HepG2 (cell line): ENCODE measurements around the gene SCMH1. TPM values are rescaled to one million over a fixed set of nuclear protein-coding genes. Genes with fewer than 3 reads are reported as not detected.
A peak's percentile ranks its signal among the peaks of the same experiment; 100 is the strongest.

Experiments used
- ATAC-seq: fragments of 200-7000 bp; cut with Tn5 transposase; 3 replicates; pipeline ENCODE4 v1.9.1; 2020; ENCODE audit warnings: mild to moderate bottlenecking, moderate library complexity
- BruUV-seq: library from RNA; stranded (reverse); fragments of 400-500 nt; replicated peaks from 2 replicates; lab custom pipeline; 2021; lab: Mats Ljungman, UMichigan
- CTCF ChIA-PET: fragments of 300-600 bp; formaldehyde crosslinking; extraction: SDS; loops from one replicate; lab custom pipeline; 2021; ENCODE audit warnings: low total read pairs, inconsistent platforms, low intra/inter-chr PET ratio; lab: Yijun Ruan, JAX
- POLR2A ChIA-PET: fragments of 350-600 bp; sonication (Branson Sonifier 250); formaldehyde crosslinking; loops from one replicate; lab custom pipeline; 2020; ENCODE audit warnings: antibody characterized with exemption, inconsistent platforms; lab: Yijun Ruan, JAX
- DNase-seq: peaks from one replicate; pipeline ENCODE4 v3.0.0-alpha.2; 2015; ENCODE audit warnings: low spot score
- FAIRE-seq: peaks from 3 replicates; lab custom pipeline; 2011; peaks lifted over from hg19 to GRCh38; lab: Jason Lieb, UNC
- H2AFZ ChIP-seq: one replicate; pipeline ENCODE4 v1.6.1; 2011; ENCODE audit warnings: low read length, inconsistent platforms
- H3K27ac ChIP-seq: fragments of 300-600 bp; 3 replicates; pipeline ENCODE4 v1.8.0; 2011; ENCODE audit warnings: mixed run types, mild to moderate bottlenecking, mixed read lengths, low read length, inconsistent platforms; ENCODE audit not compliant: insufficient read depth; ENCODE audit errors: extremely low read length
- H3K27me3 ChIP-seq, 2 experiments: fragments of 200-600 bp in 1 of 2; 2 replicates in 1 of 2; 3 replicates in 1 of 2; pipeline versions ENCODE4 v1.6.0 to v1.8.0; 2011; ENCODE audit warnings: low read length in 2 of 2, mild to moderate bottlenecking in 2 of 2, moderate library complexity in 2 of 2, inconsistent platforms in 1 of 2; ENCODE audit not compliant: insufficient read depth in 2 of 2, control insufficient read depth in 1 of 2
- H3K36me3 ChIP-seq, 2 experiments: fragments of 200-600 bp in 1 of 2; replicated peaks in 1 of 2; 2 replicates in 1 of 2; 3 replicates in 1 of 2; pipeline versions ENCODE4 v1.5.1 to v1.8.0; 2011; ENCODE audit warnings: low read length in 2 of 2, inconsistent platforms in 1 of 2; ENCODE audit not compliant: insufficient read depth in 2 of 2, control insufficient read depth in 1 of 2
- H3K4me1 ChIP-seq: 2 replicates; pipeline ENCODE4 v1.5.1; 2012; ENCODE audit warnings: low read length, inconsistent platforms; ENCODE audit not compliant: insufficient read depth
- H3K4me2 ChIP-seq: 2 replicates; pipeline ENCODE4 v1.6.0; 2011; ENCODE audit warnings: low read depth, low read length, inconsistent platforms
- H3K4me3 ChIP-seq, 3 experiments: fragments of 200-600 bp in 1 of 3; sonication (generic), shearing (Covaris generic) in 1 of 3; replicated peaks in 1 of 3; 2 replicates each; pipeline ENCODE4 v1.5.1; 2011 to 2016; ENCODE audit warnings: low read length in 3 of 3, inconsistent platforms in 2 of 3, low read depth in 2 of 3, mild to moderate bottlenecking in 2 of 3, control low read depth in 1 of 3, mixed read lengths in 1 of 3; ENCODE audit not compliant: insufficient read depth in 1 of 3
- H3K79me2 ChIP-seq: one replicate; pipeline ENCODE4 v1.6.1; 2011; ENCODE audit warnings: low read length, inconsistent platforms; ENCODE audit not compliant: insufficient read depth
- H3K9ac ChIP-seq: 2 replicates; pipeline ENCODE4 v1.6.0; 2011; ENCODE audit warnings: mild to moderate bottlenecking, low read depth, low read length, inconsistent platforms; ENCODE audit not compliant: insufficient read depth
- H3K9me3 ChIP-seq: 2 replicates; pipeline ENCODE4 v1.5.1; 2012; ENCODE audit warnings: mild to moderate bottlenecking, low read length
- H4K20me1 ChIP-seq: 2 replicates; pipeline ENCODE4 v1.6.0; 2011; ENCODE audit warnings: inconsistent platforms, mild to moderate bottlenecking, low read length, moderate library complexity; ENCODE audit not compliant: insufficient read depth
- BCL6 ChIP-seq: IDR thresholded peaks from 2 replicates; pipeline ENCODE4 v1.6.1; 2016; ENCODE audit warnings: missing genetic modification reagents, missing compliant biosample characterization
- DPF2 ChIP-seq: sonication (generic); formaldehyde crosslinking; IDR thresholded peaks from 2 replicates; pipeline ENCODE4 v1.4.0; 2020; ENCODE audit warnings: mild to moderate bottlenecking, low read depth, missing genetic modification reagents, borderline replicate concordance
- FIP1L1 ChIP-seq: fragments of 200-400 bp; formaldehyde crosslinking; IDR thresholded peaks from 2 replicates; pipeline ENCODE4 v1.6.1; 2018; ENCODE audit warnings: low read depth, mild to moderate bottlenecking, low read length, moderate library complexity, borderline replicate concordance; ENCODE audit not compliant: insufficient read depth
- FLYWCH1 ChIP-seq: sonication (generic); formaldehyde crosslinking; IDR thresholded peaks from 2 replicates; pipeline ENCODE4 v1.8.1; 2023; ENCODE audit warnings: mild to moderate bottlenecking, missing genetic modification reagents
- ISL2 ChIP-seq: sonication (generic); formaldehyde crosslinking; IDR thresholded peaks from 2 replicates; pipeline ENCODE4 v1.5.0; 2020; ENCODE audit warnings: missing genetic modification reagents
- KDM1A ChIP-seq: IDR thresholded peaks from 2 replicates; pipeline ENCODE4 v1.6.1; 2016; ENCODE audit warnings: missing compliant biosample characterization
- KLF16 ChIP-seq, 2 experiments: sonication (generic) in 1 of 2; formaldehyde crosslinking in 1 of 2; IDR thresholded peaks; 2 replicates each; pipeline versions ENCODE4 v1.6.1 to v1.8.0; 2016 to 2023; ENCODE audit warnings: missing genetic modification reagents in 2 of 2, missing compliant biosample characterization in 1 of 2
- SALL2 ChIP-seq: sonication (generic); formaldehyde crosslinking; IDR thresholded peaks from 2 replicates; pipeline ENCODE4 v1.8.1; 2023; ENCODE audit warnings: mild to moderate bottlenecking, missing genetic modification reagents, inconsistent platforms
- SRSF4 ChIP-seq: fragments of 200-400 bp; formaldehyde crosslinking; IDR thresholded peaks from one replicate; pipeline ENCODE4 v1.6.1; 2018; ENCODE audit warnings: mild to moderate bottlenecking, low read depth, low read length, moderate library complexity; ENCODE audit not compliant: poor library complexity, severe bottlenecking
- TP53 ChIP-seq: sonication (generic); formaldehyde crosslinking; conservative IDR thresholded peaks from 2 replicates; pipeline ENCODE4 v1.4.0; 2020; ENCODE audit warnings: missing genetic modification reagents
- ZGPAT ChIP-seq: IDR thresholded peaks from 2 replicates; pipeline ENCODE4 v1.6.1; 2016; ENCODE audit warnings: mild to moderate bottlenecking
- ZMYM4 ChIP-seq: sonication (generic); formaldehyde crosslinking; IDR thresholded peaks from 2 replicates; pipeline ENCODE4 v1.8.1; 2023; ENCODE audit warnings: mild to moderate bottlenecking, missing genetic modification reagents
- ZNF546 ChIP-seq: sonication (generic); formaldehyde crosslinking; conservative IDR thresholded peaks from 2 replicates; pipeline ENCODE4 v1.8.1; 2023; ENCODE audit warnings: mild to moderate bottlenecking, missing genetic modification reagents
- ZNF607 ChIP-seq: sonication (generic); formaldehyde crosslinking; IDR thresholded peaks from 2 replicates; pipeline ENCODE4 v1.5.1; 2020; ENCODE audit warnings: missing genetic modification reagents, mild to moderate bottlenecking, borderline replicate concordance
- ZNF768 ChIP-seq: sonication (generic); formaldehyde crosslinking; IDR thresholded peaks from 2 replicates; pipeline ENCODE4 v1.4.0; 2020; ENCODE audit warnings: missing genetic modification reagents
- WGBS: methylation state at CpG from one replicate; pipeline ENCODE4 v1.1.6; 2017; ENCODE audit warnings: low lambda C conversion rate; 5-methylcytosine and 5-hydroxymethylcytosine counted together
- in situ Hi-C: cut with HindIII; loops from 2 replicates; pipeline ENCODE4 v1.10.0; 2017; ENCODE audit warnings: low pct_unique_long_range_greater_than_20kb; ENCODE audit not compliant: extremely low pct_ligation_motif_present
- intact Hi-C: fragments of 100-400 bp; cut with micrococcal nuclease; formaldehyde crosslinking; loops from one replicate; pipeline ENCODE4 v1.10.0; 2022; ENCODE audit not compliant: unreplicated experiment
- polyA plus RNA-seq, 8 experiments: library from polyadenylated mRNA; depleted of rRNA in 3 of 8; stranded (reverse) in 7 of 8; unstranded in 1 of 8; fragments of >200 nt; fragmentation: Illumina TruSeq in 4 of 8; extraction: Trizol in 4 of 8; gene quantifications; 2 replicates each; pipeline versions ENCODE4 v1.2.1 to v1.2.3, GENCODE V29; 2011 to 2016; ENCODE audit warnings: low read depth in 4 of 8, missing spikeins in 1 of 8, mixed read lengths in 1 of 8; ENCODE audit not compliant: insufficient read depth in 1 of 8
- total RNA-seq, 5 experiments: library from RNA; depleted of rRNA; stranded (reverse); fragments of >200 nt; fragmentation: Illumina TruSeq; extraction: Trizol; gene quantifications; 2 replicates each; pipeline ENCODE4 v1.2.3, GENCODE V29; 2016; ENCODE audit warnings: low read depth in 1 of 5
- TF ChIP-seq, protein P1 (sequence below): sonication (generic); formaldehyde crosslinking; IDR thresholded peaks from 2 replicates; pipeline ENCODE4 v1.5.0; 2020; ENCODE audit warnings: missing genetic modification reagents, mild to moderate bottlenecking, borderline replicate concordance

SCMH1 gene
- total and polyA plus RNA-seq, 2 of the 13 experiments (the other 11 are each of a cell fraction or from before 2014, with no cell fraction given) = 41.8 to 52.6 TPM

GRCh38 chr1:41233708-41234107 is 8.4 kb downstream of the SCMH1 start:
- TSS peak; percentile 5 for BruUV-seq
- no peak for TF ChIP-seq KLF16 (CRISPR knock-in tag; IDR thresholded peaks at IDR 0.05)
- Histone ChIP-seq H3K4me3 (no peak overlapping the region), H3K4me1 (peaks cover 63% of the 10 kb centered on the region), H2AFZ (no peak overlapping the region), H3K79me2 (peaks cover 76% of the 10 kb centered on the region), H3K9me3 (no peaks in the 10 kb centered on the region), H4K20me1 (peaks cover 29% of the 10 kb centered on the region), H3K27me3 (no peaks in the 10 kb centered on the region), H3K36me3 (no peaks in the 10 kb centered on the region), H3K9ac (no peak overlapping the region), H3K4me2 (no peak overlapping the region), H3K27ac (peak overlapping the region; percentile 10)
- CTCF ChIA-PET = no interaction called here
- ATAC-seq (peak; percentile 65), DNase-seq (no peak), FAIRE-seq (no peak)
- in situ Hi-C loops (no loop called here), intact Hi-C loops (no loop called here)
- POLR2A ChIA-PET = no interaction called here
- 63% methylated on average over 1 of the region's 1 CpG for WGBS

GRCh38 chr1:41232305-41232704 is 9.8 kb downstream of the SCMH1 start:
- no peak overlapping the region for H3K27ac ChIP-seq
- peaks cover 2 to 4% of the 10 kb centered on the region in 2 experiments; a peak in 2 of 5 replicates for H3K36me3 ChIP-seq
- ATAC-seq (peak; percentile 56), DNase-seq (peak; percentile 60), FAIRE-seq (no peak)
- H3K4me3 ChIP-seq = no peak overlapping the region
- ChIA-PET POLR2A (interaction anchor here (1.0 kb wide), 1 partner anchor 10 kb away, joined by 3 read pairs; the partner anchor contains the start of gene SCMH1), CTCF (interaction anchor here (0.6 kb wide), 1 partner anchor 907 kb away, joined by 3 read pairs; no protein-coding TSS in a partner anchor)
- H3K4me1 ChIP-seq = peaks cover 60% of the 10 kb centered on the region
- H2AFZ ChIP-seq = no peak overlapping the region
- no peak overlapping the region for H3K9ac ChIP-seq
- H3K27me3 ChIP-seq = no peaks in the 10 kb centered on the region
- H3K4me2 ChIP-seq = peak overlapping the region; percentile 33
- peaks cover 24% of the 10 kb centered on the region for H4K20me1 ChIP-seq
- intact Hi-C loops = no loop called here
- in situ Hi-C loops = no loop called here
- WGBS = 43% methylated on average over 3 of the region's 3 CpGs
- H3K79me2 ChIP-seq = peaks cover 70% of the 10 kb centered on the region
- no peaks in the 10 kb centered on the region for H3K9me3 ChIP-seq
- BruUV-seq = no TSS peak
- TF ChIP-seq DPF2 (CRISPR knock-in tag) (no peak), TP53 (no peak), FIP1L1 (no peak), ZMYM4 (CRISPR knock-in tag) (no peak), ZNF546 (CRISPR knock-in tag) (no peak), ZNF607 (no peak), KLF16 (CRISPR knock-in tag; IDR thresholded peaks at IDR 0.05) (0 out of 4 replicates have a peak, but pooled peaks of 1 of the 2 experiments have one; percentile 4), SRSF4 (no peak), BCL6 (CRISPR knock-in tag) (peak; percentile 49; the same call in 1 of the 2 replicates), KDM1A (CRISPR knock-in tag) (no peak), ISL2 (0 out of 2 replicates have a peak, but pooled peaks have one; percentile 22), ZNF768 (no peak), FLYWCH1 (CRISPR knock-in tag) (no peak), SALL2 (CRISPR knock-in tag) (no peak), ZGPAT (no peak)
- TF ChIP-seq, protein P1, sequence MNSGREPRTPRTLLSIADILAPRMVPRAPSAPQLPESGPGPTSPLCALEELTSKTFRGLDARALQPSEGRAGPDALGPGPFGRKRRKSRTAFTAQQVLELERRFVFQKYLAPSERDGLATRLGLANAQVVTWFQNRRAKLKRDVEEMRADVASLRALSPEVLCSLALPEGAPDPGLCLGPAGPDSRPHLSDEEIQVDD (CRISPR knock-in tag) = no peak
